ENCODE data around the gene ABLIM1.

ABLIM1 gene

DNA sequence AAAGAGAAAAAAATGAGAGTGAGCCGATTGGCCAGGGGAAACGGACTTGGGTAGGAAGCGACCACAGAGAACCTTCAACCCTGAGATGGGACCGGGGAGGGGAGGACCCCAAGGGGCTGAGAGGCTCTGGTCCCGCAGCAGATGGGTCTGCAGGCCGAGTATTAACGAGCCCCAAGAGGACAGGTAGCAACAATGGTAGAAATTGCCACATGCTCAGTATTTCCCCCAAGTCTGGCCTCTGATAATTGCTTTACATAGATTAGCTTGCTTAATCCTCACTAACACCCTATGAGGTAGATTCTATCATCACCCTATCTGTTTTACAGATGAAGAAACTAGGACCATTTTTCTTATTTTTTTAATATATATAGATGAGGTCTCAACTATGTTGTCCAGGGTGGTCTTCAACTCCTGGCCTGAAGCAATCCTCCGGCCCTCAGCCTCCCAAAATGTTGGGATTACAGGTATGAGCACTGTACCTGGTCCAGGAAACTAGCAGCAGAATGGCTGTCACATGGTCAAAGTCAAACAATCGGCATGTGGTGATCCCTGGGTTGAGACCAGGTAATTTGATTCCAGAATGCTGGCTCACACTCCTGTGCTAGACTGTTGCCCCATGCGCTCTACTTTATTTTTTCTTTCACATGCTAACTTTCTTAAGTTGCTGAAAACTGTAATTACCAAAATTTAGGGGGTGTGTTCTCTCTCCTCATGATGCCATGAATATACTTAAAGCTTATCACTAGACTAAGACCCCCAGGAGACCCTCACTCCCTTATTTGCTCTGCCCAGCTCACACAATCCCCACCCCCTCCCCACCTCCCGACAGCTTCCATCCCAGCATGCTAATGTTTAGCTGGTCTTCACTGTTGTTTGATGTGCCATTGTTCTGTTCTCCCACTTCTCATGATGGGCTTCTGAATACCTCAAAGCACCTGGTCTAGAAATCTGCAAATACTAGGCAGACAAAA lies 185.9 kb downstream of the ABLIM1 start:
- Histone ChIP-seq H3K4me3 (ENCODE audit: low read length) (no peak overlapping the region), H4K20me1 (ENCODE audit: insufficient read depth, low read length) (no peaks in the 10 kb centered on the region), H3K4me1 (ENCODE audit: low read length) (peaks cover 3% of the 10 kb centered on the region; the same call in 1 of the 2 replicates), H3K79me2 (ENCODE audit: low read length) (no peaks in the 10 kb centered on the region), H3K9me3 (replicated peaks; ENCODE audit: insufficient read depth, low read length) (no peaks in the 10 kb centered on the region), H3F3A (ENCODE audit: insufficient read depth, low read length) (no peaks in the 10 kb centered on the region), H2AFZ (ENCODE audit: low read length) (no peak overlapping the region), H3K4me2 (ENCODE audit: low read depth, low read length) (no peak overlapping the region), H3K36me3 (replicated peaks; ENCODE audit: insufficient read depth, low read length) (no peaks in the 10 kb centered on the region), H3K9ac (ENCODE audit: low read length) (no peak overlapping the region), H3K27me3 (replicated peaks; ENCODE audit: insufficient read depth, low read length) (no peaks in the 10 kb centered on the region), H3K27ac (ENCODE audit: low read length) (no peak overlapping the region), H3K9me2 (replicated peaks; ENCODE audit: insufficient read depth, low read length) (no peaks in the 10 kb centered on the region)
- DNase-seq = no peak
- TF ChIP-seq, protein P1, sequence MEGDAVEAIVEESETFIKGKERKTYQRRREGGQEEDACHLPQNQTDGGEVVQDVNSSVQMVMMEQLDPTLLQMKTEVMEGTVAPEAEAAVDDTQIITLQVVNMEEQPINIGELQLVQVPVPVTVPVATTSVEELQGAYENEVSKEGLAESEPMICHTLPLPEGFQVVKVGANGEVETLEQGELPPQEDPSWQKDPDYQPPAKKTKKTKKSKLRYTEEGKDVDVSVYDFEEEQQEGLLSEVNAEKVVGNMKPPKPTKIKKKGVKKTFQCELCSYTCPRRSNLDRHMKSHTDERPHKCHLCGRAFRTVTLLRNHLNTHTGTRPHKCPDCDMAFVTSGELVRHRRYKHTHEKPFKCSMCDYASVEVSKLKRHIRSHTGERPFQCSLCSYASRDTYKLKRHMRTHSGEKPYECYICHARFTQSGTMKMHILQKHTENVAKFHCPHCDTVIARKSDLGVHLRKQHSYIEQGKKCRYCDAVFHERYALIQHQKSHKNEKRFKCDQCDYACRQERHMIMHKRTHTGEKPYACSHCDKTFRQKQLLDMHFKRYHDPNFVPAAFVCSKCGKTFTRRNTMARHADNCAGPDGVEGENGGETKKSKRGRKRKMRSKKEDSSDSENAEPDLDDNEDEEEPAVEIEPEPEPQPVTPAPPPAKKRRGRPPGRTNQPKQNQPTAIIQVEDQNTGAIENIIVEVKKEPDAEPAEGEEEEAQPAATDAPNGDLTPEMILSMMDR (IDR thresholded peaks at IDR 0.05; ENCODE audit: low read length) = no peak
- TF ChIP-seq EZH2 (optimal IDR thresholded peaks at IDR 0.05; ENCODE audit: low read depth, low read length) (no peak), EZH2phosphoT487 (IDR thresholded peaks at IDR 0.05; ENCODE audit: low read length) (no peak)

DNA sequence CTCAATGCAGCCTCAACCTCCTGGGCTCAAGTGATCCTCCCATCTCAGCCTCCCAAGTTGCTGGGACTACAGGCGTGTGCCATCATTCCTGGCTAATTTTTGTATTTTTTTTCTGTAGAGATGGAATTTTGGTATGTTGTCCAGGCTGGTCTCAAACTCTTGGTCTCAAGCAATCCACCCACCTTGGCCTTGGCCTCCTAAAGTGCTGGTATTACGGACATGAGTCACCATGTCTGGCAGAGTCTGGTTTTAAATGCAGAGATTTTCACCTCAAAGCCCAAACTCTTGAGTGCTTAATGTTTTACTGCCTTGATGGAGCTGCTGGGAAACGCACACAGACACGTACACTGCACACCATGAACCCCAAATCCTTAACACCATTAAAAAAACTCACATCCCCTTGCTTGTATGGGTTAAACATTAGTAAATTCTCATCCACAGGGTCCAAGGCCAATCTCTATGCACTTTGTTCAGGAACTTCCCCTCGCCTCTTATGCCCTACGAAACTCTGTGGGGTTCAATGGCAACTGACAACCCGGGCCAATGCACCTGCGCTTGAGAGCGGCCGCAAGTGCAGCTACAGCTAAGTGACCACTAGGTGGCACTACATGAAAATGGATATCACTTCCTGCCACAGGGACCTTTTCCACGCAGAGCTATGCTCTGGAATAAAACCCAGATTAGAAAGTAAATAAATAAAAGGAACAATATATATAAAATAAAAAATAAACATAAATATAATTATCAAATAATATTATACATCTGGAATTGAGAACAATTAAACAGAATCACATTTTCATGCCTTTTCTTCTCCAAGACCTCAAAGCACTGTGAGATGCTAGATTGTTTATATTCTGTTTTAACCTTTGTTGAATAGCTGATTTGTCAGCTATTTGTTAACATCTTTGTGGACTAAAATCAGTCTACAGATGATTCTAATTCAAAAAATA lies 186.8 kb downstream of the ABLIM1 start:
- Histone ChIP-seq H4K20me1 (ENCODE audit: insufficient read depth, low read length) (no peaks in the 10 kb centered on the region), H3K79me2 (ENCODE audit: low read length) (no peaks in the 10 kb centered on the region), H3F3A (ENCODE audit: insufficient read depth, low read length) (no peaks in the 10 kb centered on the region), H3K4me3 (ENCODE audit: low read length) (no peak overlapping the region), H2AFZ (ENCODE audit: low read length) (no peak overlapping the region), H3K9me3 (replicated peaks; ENCODE audit: insufficient read depth, low read length) (no peaks in the 10 kb centered on the region), H3K36me3 (replicated peaks; ENCODE audit: insufficient read depth, low read length) (no peaks in the 10 kb centered on the region), H3K27ac (ENCODE audit: low read length) (no peak overlapping the region), H3K27me3 (replicated peaks; ENCODE audit: insufficient read depth, low read length) (no peaks in the 10 kb centered on the region), H3K9ac (ENCODE audit: low read length) (no peak overlapping the region), H3K4me2 (ENCODE audit: low read depth, low read length) (no peak overlapping the region), H3K4me1 (ENCODE audit: low read length) (peaks cover 3% of the 10 kb centered on the region; the same call in 1 of the 2 replicates), H3K9me2 (replicated peaks; ENCODE audit: insufficient read depth, low read length) (no peaks in the 10 kb centered on the region)
- DNase-seq = peak; percentile 78
- TF ChIP-seq EZH2phosphoT487 (IDR thresholded peaks at IDR 0.05; ENCODE audit: low read length) = no peak
- TF ChIP-seq EZH2 (optimal IDR thresholded peaks at IDR 0.05; ENCODE audit: low read depth, low read length) = no peak
- TF ChIP-seq, protein P1 (IDR thresholded peaks at IDR 0.05; ENCODE audit: low read length) = peak; percentile 74

DNA sequence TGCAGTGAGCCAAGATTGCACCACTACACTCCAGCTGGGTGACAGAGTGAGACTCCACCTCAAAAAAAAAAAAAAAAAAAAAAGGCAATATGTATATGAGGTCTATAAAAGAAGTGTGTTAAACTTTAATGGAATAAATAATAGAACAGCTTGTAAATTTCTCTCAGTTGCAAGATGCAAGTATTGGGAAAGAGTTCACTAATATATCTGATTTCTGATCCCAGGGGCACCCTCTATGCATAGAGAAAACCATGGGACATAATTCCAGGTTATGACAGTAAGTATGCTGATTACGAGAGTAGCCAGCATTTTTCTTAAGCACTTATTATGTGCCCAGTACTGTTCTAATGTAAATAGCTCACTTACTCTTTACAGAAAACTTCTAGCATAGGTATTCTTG lies 187.7 kb downstream of the ABLIM1 start:
- Histone ChIP-seq H3K4me2 (ENCODE audit: low read depth, low read length) (no peak overlapping the region), H3F3A (ENCODE audit: insufficient read depth, low read length) (no peaks in the 10 kb centered on the region), H3K27me3 (replicated peaks; ENCODE audit: insufficient read depth, low read length) (no peaks in the 10 kb centered on the region), H2AFZ (ENCODE audit: low read length) (no peak overlapping the region), H3K27ac (ENCODE audit: low read length) (no peak overlapping the region), H3K9me3 (replicated peaks; ENCODE audit: insufficient read depth, low read length) (no peaks in the 10 kb centered on the region), H3K79me2 (ENCODE audit: low read length) (no peaks in the 10 kb centered on the region), H3K4me3 (ENCODE audit: low read length) (no peak overlapping the region), H3K9ac (ENCODE audit: low read length) (no peak overlapping the region), H3K9me2 (replicated peaks; ENCODE audit: insufficient read depth, low read length) (no peaks in the 10 kb centered on the region), H3K36me3 (replicated peaks; ENCODE audit: insufficient read depth, low read length) (no peaks in the 10 kb centered on the region), H3K4me1 (ENCODE audit: low read length) (peaks cover 3% of the 10 kb centered on the region; the same call in 1 of the 2 replicates), H4K20me1 (ENCODE audit: insufficient read depth, low read length) (no peaks in the 10 kb centered on the region)
- TF ChIP-seq, protein P1 (IDR thresholded peaks at IDR 0.05; ENCODE audit: low read length) = no peak
- TF ChIP-seq EZH2 (optimal IDR thresholded peaks at IDR 0.05; ENCODE audit: low read depth, low read length) = no peak
- TF ChIP-seq EZH2phosphoT487 (IDR thresholded peaks at IDR 0.05; ENCODE audit: low read length) = no peak
- no peak for DNase-seq

Measured in MM.1S (cell line).